Omental fat pad (tissue), 4 donors: ENCODE measurements around the gene SMIM13. TPM values are rescaled to one million over a fixed set of nuclear protein-coding genes. Genes with fewer than 3 reads are reported as not detected.

ENCODE experiments used
- ATAC-seq: fragments of 150-250 bp; one replicate; pipeline ENCODE4 v1.9.1; 2016; ENCODE audit warnings: mild to moderate bottlenecking, moderate library complexity; ENCODE audit not compliant: low FRiP score
- DNase-seq: peaks from one replicate; pipeline ENCODE4 v3.0.0-alpha.2; 2019; ENCODE audit warnings: low spot score
- total RNA-seq, 4 donors: library from RNA; depleted of rRNA; stranded (reverse); fragments of >200 nt; gene quantifications; one replicate each; pipeline ENCODE4 v1.1.0, GENCODE V29; 2016
- TF ChIP-seq, protein P1 (sequence below), 3 donors: fragments of 450-650 bp; IDR thresholded peaks; one replicate each; pipeline ENCODE4 v1.5.1; 2016 to 2017; ENCODE audit warnings: antibody characterized with exemption in 3 of 3, mild to moderate bottlenecking in 3 of 3, moderate library complexity in 2 of 3

Gene SMIM13
- total RNA-seq, 4 donors from 2014 or later: 7.7 to 10.0 (median 8.2) TPM

DNA sequence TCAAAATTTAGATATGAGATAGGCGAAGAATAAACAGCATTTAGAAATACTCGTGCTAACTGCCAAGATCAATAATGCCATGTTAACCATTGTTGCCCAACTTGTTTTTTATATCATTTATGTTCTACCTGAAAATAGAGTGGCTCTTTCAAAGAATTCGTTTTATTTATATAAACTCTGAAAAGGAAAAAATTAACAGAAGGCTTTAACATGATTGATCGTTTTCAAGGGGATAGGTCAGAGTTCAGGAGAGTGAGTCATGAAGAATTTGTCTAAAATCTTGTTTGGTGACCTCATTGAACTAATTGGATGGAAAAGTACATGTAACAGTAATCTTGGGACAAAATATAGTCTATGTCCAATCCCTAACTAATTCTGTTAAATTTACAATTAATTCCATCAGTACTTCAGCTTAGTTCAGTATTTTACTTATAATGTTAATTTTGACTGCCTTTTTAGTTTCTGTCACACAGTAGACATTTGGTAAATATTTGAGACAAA lies 38.5 kb upstream of the SMIM13 start:
- TF ChIP-seq, protein P1, sequence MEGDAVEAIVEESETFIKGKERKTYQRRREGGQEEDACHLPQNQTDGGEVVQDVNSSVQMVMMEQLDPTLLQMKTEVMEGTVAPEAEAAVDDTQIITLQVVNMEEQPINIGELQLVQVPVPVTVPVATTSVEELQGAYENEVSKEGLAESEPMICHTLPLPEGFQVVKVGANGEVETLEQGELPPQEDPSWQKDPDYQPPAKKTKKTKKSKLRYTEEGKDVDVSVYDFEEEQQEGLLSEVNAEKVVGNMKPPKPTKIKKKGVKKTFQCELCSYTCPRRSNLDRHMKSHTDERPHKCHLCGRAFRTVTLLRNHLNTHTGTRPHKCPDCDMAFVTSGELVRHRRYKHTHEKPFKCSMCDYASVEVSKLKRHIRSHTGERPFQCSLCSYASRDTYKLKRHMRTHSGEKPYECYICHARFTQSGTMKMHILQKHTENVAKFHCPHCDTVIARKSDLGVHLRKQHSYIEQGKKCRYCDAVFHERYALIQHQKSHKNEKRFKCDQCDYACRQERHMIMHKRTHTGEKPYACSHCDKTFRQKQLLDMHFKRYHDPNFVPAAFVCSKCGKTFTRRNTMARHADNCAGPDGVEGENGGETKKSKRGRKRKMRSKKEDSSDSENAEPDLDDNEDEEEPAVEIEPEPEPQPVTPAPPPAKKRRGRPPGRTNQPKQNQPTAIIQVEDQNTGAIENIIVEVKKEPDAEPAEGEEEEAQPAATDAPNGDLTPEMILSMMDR (IDR thresholded peaks at IDR 0.05): no peak
- no peak for ATAC-seq
- no peak for DNase-seq

DNA sequence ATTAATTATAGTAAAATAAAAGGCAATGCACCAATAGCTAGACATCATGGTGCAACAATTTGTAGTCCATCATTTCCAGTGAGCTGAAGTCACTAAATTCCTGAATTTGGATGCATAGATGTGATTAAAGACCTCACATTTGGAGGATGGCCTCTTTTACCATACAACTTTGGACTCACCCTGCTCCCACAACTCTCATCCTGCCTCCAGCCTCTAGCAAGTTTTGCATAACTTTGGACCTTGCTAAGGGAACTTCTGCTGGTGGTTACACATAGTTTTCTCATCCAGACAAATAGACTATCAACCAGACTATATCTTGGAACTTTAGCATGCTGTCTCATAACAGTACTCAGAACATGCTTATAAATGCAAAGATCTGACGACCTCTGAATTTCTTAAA lies 36.8 kb upstream of the SMIM13 start:
- DNase-seq (no peak), ATAC-seq (no peak)
- TF ChIP-seq, protein P1 (IDR thresholded peaks at IDR 0.05): no peak

- ATAC-seq (no peak), DNase-seq (no peak)
- TF ChIP-seq, protein P1 (IDR thresholded peaks at IDR 0.05): no peak
These were observed 35.2 kb upstream of the SMIM13 start for GRCh38 chr6:11058406-11058805.

DNA sequence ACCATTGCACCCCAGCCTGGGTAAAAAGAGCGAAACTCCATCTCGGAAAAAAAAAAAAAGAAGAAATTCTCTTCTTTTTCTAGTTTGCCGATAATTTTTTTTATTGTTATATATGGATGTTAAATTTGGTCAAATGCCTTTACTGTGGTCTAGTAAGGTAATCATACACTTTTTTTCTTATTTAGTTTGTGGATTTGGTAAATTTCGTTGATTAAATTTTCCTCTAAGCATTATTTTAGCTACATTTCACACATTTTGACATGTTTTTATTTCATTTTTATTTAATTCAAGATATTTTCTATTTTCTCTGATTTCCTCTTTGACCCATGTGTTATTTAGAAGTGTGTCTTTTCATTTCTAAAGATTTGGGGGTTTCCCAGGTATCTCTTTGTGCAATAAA lies 31.6 kb upstream of the SMIM13 start:
- DNase-seq (no peak), ATAC-seq (no peak)
- TF ChIP-seq, protein P1 (IDR thresholded peaks at IDR 0.05): no peak

DNA sequence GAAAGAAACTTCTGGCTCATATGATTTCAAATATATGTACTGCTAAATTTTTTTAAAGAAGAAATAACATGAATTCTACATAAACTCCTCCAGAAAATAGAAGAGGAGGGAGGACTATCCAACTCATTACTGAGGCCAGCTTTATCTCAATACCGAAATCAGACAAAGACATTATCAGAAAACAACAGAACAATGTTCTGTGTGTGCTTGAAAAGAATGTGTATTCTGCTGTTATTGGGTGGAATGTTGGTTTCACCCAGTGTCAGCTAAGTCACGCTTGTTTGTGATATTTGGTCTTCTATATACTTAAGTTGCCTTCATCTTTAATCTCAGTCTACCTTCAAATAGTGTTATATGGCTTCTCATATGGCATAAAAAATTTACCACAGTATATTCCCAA lies 30.9 kb upstream of the SMIM13 start:
- TF ChIP-seq, protein P1 (IDR thresholded peaks at IDR 0.05): no peak
- no peak for ATAC-seq

DNA sequence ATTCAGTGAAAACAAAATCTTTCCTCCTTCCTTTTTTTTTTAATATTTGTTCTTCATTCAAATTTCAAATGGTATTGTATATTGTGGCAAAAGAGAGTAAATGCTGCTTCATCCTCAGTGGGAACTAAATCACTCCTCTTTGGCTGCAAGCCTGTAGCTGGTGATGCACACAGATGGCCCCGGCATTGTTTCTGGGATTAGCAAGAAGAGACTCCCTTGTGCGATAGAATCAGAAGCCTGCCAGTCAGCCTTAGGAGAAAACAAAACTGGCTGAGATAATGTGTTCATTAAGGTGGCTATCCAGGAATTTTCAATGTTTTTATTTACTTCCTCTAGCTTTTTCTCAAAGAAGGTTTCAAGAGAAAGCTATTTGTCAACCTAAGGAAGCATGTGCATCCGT lies 28.8 kb upstream of the SMIM13 start:
- TF ChIP-seq, protein P1 (IDR thresholded peaks at IDR 0.05): no peak
- DNase-seq: no peak
- ATAC-seq: no peak

More for the DNA sequence above, 30.9 kb upstream of the SMIM13 start:
- no peak for DNase-seq

DNA sequence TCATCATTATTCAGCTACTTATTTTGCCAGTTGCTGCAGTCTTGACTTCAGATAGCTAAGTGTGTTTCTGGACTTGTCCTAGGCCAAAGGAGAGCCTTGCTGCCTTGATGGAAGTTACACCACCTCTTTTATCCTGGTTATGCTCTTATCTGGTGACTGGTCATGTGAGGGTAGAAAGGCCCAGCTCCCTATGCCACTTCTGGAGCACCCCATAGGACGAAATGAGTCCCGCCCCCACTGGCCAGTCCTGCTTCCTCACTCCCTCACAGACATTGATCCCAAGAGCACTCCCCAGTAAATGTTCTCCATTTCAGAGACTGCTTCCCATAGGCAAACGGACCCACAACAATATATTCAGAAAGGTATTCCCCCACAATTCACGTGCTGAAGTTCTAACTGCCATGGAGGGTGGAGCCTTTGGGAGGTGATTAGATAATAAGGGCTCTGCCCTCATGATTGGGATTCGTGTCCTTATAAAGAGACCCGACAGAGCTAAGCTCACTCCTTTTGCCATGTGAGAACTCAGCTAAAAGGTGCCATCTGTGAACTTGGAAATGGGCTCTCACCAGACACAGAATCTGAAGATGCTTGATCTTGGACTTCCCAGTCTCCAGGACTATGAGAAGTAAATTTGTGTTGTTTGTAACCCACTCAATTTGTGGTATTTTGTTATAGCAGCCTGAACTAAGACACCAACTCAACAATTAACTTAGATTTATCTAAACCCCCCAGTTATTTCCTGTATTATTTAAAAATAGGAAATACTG lies 28.0 kb upstream of the SMIM13 start:
- ATAC-seq: no peak
- TF ChIP-seq, protein P1 (IDR thresholded peaks at IDR 0.05): no peak
- DNase-seq: no peak
